HCT116 (cell line): ENCODE data around the gene CDKL1. TPM values are rescaled to one million over a fixed set of nuclear protein-coding genes. Genes with fewer than 3 reads are reported as not detected.

Experiments
- ATAC-seq: fragments of 200-7000 bp; cut with Tn5 transposase; 2 replicates; pipeline ENCODE4 v1.9.1; 2020; ENCODE audit warnings: mild to moderate bottlenecking, moderate library complexity
- BruUV-seq: library from RNA; stranded (reverse); fragments of 400-500 nt; replicated peaks from 2 replicates; lab custom pipeline; 2021; lab: Mats Ljungman, UMichigan
- CTCF ChIA-PET: fragments of 300-600 bp; sonication (Branson Sonifier 250); formaldehyde crosslinking; loops from one replicate; lab custom pipeline; 2021; ENCODE audit warnings: antibody characterized with exemption; lab: Charles Lee
- POLR2A ChIA-PET: fragments of 300-600, 350-600 bp; sonication (Branson Sonifier 250); formaldehyde crosslinking; loops from one replicate; lab custom pipeline; 2021; ENCODE audit warnings: antibody characterized with exemption; lab: Charles Lee
- RAD21 ChIA-PET, 2 experiments: fragments of 300-600 bp; sonication (Branson Sonifier 250); formaldehyde crosslinking; loops; one replicate each; lab custom pipeline; 2023; ENCODE audit warnings: low total read pairs in 2 of 2; ENCODE audit not compliant: uncharacterized antibody in 2 of 2, unreplicated experiment in 2 of 2, low non-redundant PET in 1 of 2; lab: Charles Lee
- DNase-seq: peaks from one replicate; pipeline ENCODE4 v3.0.0-alpha.2; 2010; ENCODE audit warnings: low read depth, low spot score
- H2AFZ ChIP-seq: fragments of 200-600 bp; shearing (Covaris generic), sonication (generic); 2 replicates; pipeline ENCODE4 v1.6.1; 2017; ENCODE audit warnings: low read depth, mixed run types, mixed read lengths, antibody characterized with exemption, low read length; ENCODE audit not compliant: poor library complexity, severe bottlenecking
- H3K27ac ChIP-seq: 2 replicates; pipeline ENCODE4 v1.5.1; 2012; ENCODE audit warnings: low read depth, low read length
- H3K27me3 ChIP-seq: fragments of 200-600 bp; sonication (generic); 2 replicates; pipeline ENCODE4 v1.6.1; 2016; ENCODE audit warnings: mixed run types, low read length, mixed read lengths; ENCODE audit not compliant: insufficient read depth
- H3K36me3 ChIP-seq, 2 experiments: fragments of 200-500 bp in 1 of 2; fragments of 200-600 bp in 1 of 2; sonication (Bioruptor generic) in 1 of 2; sonication (generic) in 1 of 2; 2 replicates each; pipeline versions ENCODE4 v1.5.1 to v1.6.1; 2014 to 2016; ENCODE audit warnings: low read length in 2 of 2, inconsistent platforms in 1 of 2, mixed read lengths in 1 of 2, mixed run types in 1 of 2; ENCODE audit not compliant: insufficient read depth in 2 of 2, control insufficient read depth in 1 of 2
- H3K4me1 ChIP-seq, 2 experiments: fragments of 200-600 bp in 1 of 2; sonication (generic) in 1 of 2; 2 replicates each; pipeline versions ENCODE4 v1.5.1 to v1.6.1; 2012 to 2017; ENCODE audit warnings: low read length in 2 of 2, inconsistent platforms in 1 of 2, mild to moderate bottlenecking in 1 of 2, mixed read lengths in 1 of 2, mixed run types in 1 of 2, moderate library complexity in 1 of 2; ENCODE audit not compliant: insufficient read depth in 2 of 2, control insufficient read depth in 1 of 2
- H3K4me2 ChIP-seq: fragments of 200-600 bp; sonication (generic); 2 replicates; pipeline ENCODE4 v1.6.1; 2017; ENCODE audit warnings: mixed run types, low read length, mixed read lengths
- H3K4me3 ChIP-seq, 2 experiments: fragments of 200-600 bp in 1 of 2; sonication (generic) in 1 of 2; replicated peaks in 1 of 2; 2 replicates each; pipeline ENCODE4 v1.5.1; 2011 to 2016; ENCODE audit warnings: low read length in 2 of 2, control low read depth in 1 of 2, low read depth in 1 of 2, mild to moderate bottlenecking in 1 of 2, mixed read lengths in 1 of 2, mixed run types in 1 of 2
- H3K79me2 ChIP-seq: fragments of 200-600 bp; sonication (generic); 2 replicates; pipeline ENCODE4 v1.6.1; 2017; ENCODE audit warnings: mild to moderate bottlenecking, mixed run types, low read length, moderate library complexity, mixed read lengths; ENCODE audit not compliant: insufficient read depth
- H3K9ac ChIP-seq: fragments of 200-600 bp; sonication (generic); 2 replicates; pipeline ENCODE4 v1.6.1; 2016; ENCODE audit warnings: low read length, mixed read lengths
- H3K9me2 ChIP-seq: fragments of 200-600 bp; sonication (generic), shearing (Covaris generic); 2 replicates; pipeline ENCODE4 v1.6.1; 2017; ENCODE audit warnings: mixed run types, mild to moderate bottlenecking, moderate library complexity; ENCODE audit not compliant: insufficient read depth
- H3K9me3 ChIP-seq, 2 experiments: fragments of 200-500 bp in 1 of 2; fragments of 200-600 bp in 1 of 2; sonication (Bioruptor generic) in 1 of 2; sonication (generic) in 1 of 2; 2 replicates each; pipeline ENCODE4 v1.6.1; 2014 to 2017; ENCODE audit warnings: low read length in 2 of 2, mixed read lengths in 2 of 2, inconsistent platforms in 1 of 2, low read depth in 1 of 2, mild to moderate bottlenecking in 1 of 2, mixed run types in 1 of 2, moderate library complexity in 1 of 2; ENCODE audit not compliant: control insufficient read depth in 1 of 2, insufficient read depth in 1 of 2
- H4K20me1 ChIP-seq: fragments of 200-600 bp; sonication (generic), shearing (Covaris generic); 2 replicates; pipeline ENCODE4 v1.6.1; 2017; ENCODE audit warnings: mixed run types, mild to moderate bottlenecking, moderate library complexity; ENCODE audit not compliant: insufficient read depth
- CBX3 ChIP-seq: IDR thresholded peaks from 2 replicates; pipeline ENCODE4 v1.6.1; 2012; ENCODE audit warnings: low read depth
- CEBPB ChIP-seq: IDR thresholded peaks from 2 replicates; pipeline ENCODE4 v1.6.1; 2012; ENCODE audit warnings: low read depth
- EGR1 ChIP-seq: IDR thresholded peaks from 2 replicates; pipeline ENCODE4 v1.6.1; 2012; ENCODE audit warnings: low read depth
- ELF1 ChIP-seq: IDR thresholded peaks from 2 replicates; pipeline ENCODE4 v1.6.1; 2012; ENCODE audit warnings: low read depth, borderline replicate concordance
- EZH2phosphoT487 ChIP-seq: fragments of 200-600 bp; IDR thresholded peaks from 2 replicates; pipeline ENCODE4 v1.6.1; 2018; ENCODE audit warnings: antibody characterized with exemption, borderline replicate concordance
- POLR2A ChIP-seq: IDR thresholded peaks from 2 replicates; pipeline ENCODE4 v1.7.0; 2011; ENCODE audit warnings: borderline replicate concordance; ENCODE audit not compliant: insufficient read depth, insufficient read length; ENCODE audit errors: extremely low read depth
- RAD21 ChIP-seq: IDR thresholded peaks from 2 replicates; pipeline ENCODE4 v1.6.1; 2012; ENCODE audit warnings: low read depth, mild to moderate bottlenecking
- SP1 ChIP-seq: IDR thresholded peaks from 2 replicates; pipeline ENCODE4 v1.6.1; 2012; ENCODE audit warnings: low read depth
- TCF7L2 ChIP-seq: IDR thresholded peaks from 2 replicates; pipeline ENCODE4 v1.7.0; 2011; ENCODE audit warnings: borderline replicate concordance, inconsistent platforms; ENCODE audit not compliant: insufficient read depth, insufficient read length; ENCODE audit errors: extremely low read depth
- YY1 ChIP-seq: IDR thresholded peaks from 2 replicates; pipeline ENCODE4 v1.6.1; 2011; ENCODE audit warnings: low read length, low read depth, moderate library complexity, mild to moderate bottlenecking; ENCODE audit not compliant: insufficient replicate concordance; ENCODE audit errors: extremely low read depth
- ZNF274 ChIP-seq: fragments of 200-500 bp; sonication (Bioruptor generic); IDR thresholded peaks from 2 replicates; pipeline ENCODE4 v1.6.1; 2014; ENCODE audit warnings: mild to moderate bottlenecking, low read depth, low read length, inconsistent platforms
- intact Hi-C: fragments of 100-400 bp; cut with micrococcal nuclease; formaldehyde crosslinking; loops from 2 replicates; pipeline ENCODE4 v1.10.0; 2022
- total RNA-seq: library from RNA; stranded (reverse); gene quantifications from one replicate; pipeline ENCODE4 v1.2.1, GENCODE V29; 2021; ENCODE audit not compliant: unreplicated experiment
- TF ChIP-seq, protein P1 (sequence below): IDR thresholded peaks from 2 replicates; pipeline ENCODE4 v1.6.1; 2011; ENCODE audit warnings: mild to moderate bottlenecking, low read length, moderate library complexity; ENCODE audit not compliant: insufficient replicate concordance; ENCODE audit errors: extremely low read depth
- TF ChIP-seq, protein P2 (sequence below): IDR thresholded peaks from 2 replicates; pipeline ENCODE4 v1.6.1; 2012; ENCODE audit warnings: low read depth

The CDKL1 gene
- total RNA-seq, 1 experiment from 2014 or later = 7.1 TPM

DNA sequence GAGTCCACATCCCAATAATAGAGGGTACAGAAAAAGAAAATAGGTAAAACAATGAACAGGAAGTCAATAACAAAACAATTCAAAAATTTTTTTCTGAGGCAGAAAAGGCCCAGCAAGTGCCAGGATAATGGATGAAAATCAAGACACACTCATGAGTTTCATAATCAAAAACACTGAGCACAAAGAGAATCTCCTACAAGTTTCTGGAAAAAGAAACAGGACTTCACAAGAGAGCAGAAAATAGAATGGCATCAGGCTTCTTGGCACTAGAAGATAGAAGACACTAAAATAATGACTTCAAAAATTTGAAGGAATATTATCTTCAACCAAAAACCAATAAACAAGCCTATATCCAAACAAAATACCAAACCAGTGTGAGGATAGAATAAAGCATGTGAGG lies 47.7 kb downstream of the CDKL1 start:
- no peaks in the 10 kb centered on the region for H3K79me2 ChIP-seq
- no peak for TF ChIP-seq ZNF274
- no peak for TF ChIP-seq EGR1
- TF ChIP-seq CBX3 = no peak
- no peak for TF ChIP-seq ELF1
- no peak for TF ChIP-seq CEBPB
- TF ChIP-seq, protein P1, sequence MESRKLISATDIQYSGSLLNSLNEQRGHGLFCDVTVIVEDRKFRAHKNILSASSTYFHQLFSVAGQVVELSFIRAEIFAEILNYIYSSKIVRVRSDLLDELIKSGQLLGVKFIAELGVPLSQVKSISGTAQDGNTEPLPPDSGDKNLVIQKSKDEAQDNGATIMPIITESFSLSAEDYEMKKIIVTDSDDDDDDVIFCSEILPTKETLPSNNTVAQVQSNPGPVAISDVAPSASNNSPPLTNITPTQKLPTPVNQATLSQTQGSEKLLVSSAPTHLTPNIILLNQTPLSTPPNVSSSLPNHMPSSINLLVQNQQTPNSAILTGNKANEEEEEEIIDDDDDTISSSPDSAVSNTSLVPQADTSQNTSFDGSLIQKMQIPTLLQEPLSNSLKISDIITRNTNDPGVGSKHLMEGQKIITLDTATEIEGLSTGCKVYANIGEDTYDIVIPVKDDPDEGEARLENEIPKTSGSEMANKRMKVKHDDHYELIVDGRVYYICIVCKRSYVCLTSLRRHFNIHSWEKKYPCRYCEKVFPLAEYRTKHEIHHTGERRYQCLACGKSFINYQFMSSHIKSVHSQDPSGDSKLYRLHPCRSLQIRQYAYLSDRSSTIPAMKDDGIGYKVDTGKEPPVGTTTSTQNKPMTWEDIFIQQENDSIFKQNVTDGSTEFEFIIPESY = no peak
- H3K9me2 ChIP-seq = no peaks in the 10 kb centered on the region
- ATAC-seq = no peak
- no peaks in the 10 kb centered on the region for H4K20me1 ChIP-seq
- no peak overlapping the region for H3K27ac ChIP-seq
- no peak overlapping the region for H2AFZ ChIP-seq
- ChIA-PET RAD21 (no interaction called here), CTCF (no interaction called here), POLR2A (no interaction called here)
- no peak overlapping the region for H3K9ac ChIP-seq
- peaks cover 0 to 10% of the 10 kb centered on the region in 2 experiments; a peak in 2 of 4 replicates for H3K4me1 ChIP-seq
- H3K27me3 ChIP-seq = no peaks in the 10 kb centered on the region
- H3K4me3 ChIP-seq = no peak overlapping the region
- H3K4me2 ChIP-seq = no peak overlapping the region
- H3K9me3 ChIP-seq = no peaks in the 10 kb centered on the region
- no peak for DNase-seq
- BruUV-seq = no TSS peak
- intact Hi-C loops = no loop called here
- H3K36me3 ChIP-seq = no peaks in the 10 kb centered on the region

DNA sequence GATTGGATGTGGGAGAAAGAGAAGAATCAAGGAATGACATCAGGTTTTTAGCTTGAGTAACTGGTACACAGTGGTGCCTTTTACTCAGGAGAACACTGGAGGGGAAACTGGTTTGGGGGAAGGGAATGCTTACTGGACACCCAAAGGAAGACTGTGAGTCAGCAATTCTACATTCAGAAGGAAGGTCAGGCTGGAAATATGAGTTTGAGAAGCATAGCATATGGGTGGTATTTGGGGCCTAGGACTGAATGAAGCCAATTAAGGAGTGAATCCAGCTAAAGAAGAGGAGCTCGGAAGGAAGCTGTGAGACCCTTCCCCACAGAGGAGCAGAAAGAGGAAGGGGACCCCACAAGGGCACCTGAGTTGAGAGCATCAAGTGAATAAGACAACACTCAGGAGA lies 49.2 kb downstream of the CDKL1 start:
- ChIA-PET RAD21 (no interaction called here), POLR2A (no interaction called here), CTCF (interaction anchor here (0.6 kb wide), 1 partner anchor 56 kb away, joined by 3 read pairs; no protein-coding TSS in a partner anchor)
- H2AFZ ChIP-seq = no peak overlapping the region
- peak overlapping the region; percentile 27 for H3K4me2 ChIP-seq
- H3K9ac ChIP-seq = no peak overlapping the region
- H3K79me2 ChIP-seq = no peaks in the 10 kb centered on the region
- no peak overlapping the region for H3K27ac ChIP-seq
- intact Hi-C loops = no loop called here
- H3K36me3 ChIP-seq = no peaks in the 10 kb centered on the region
- no peaks in the 10 kb centered on the region for H3K9me3 ChIP-seq
- DNase-seq (no peak), ATAC-seq (peak; percentile 54)
- H4K20me1 ChIP-seq = no peaks in the 10 kb centered on the region
- H3K9me2 ChIP-seq = no peaks in the 10 kb centered on the region
- H3K4me3 ChIP-seq = no peak overlapping the region
- BruUV-seq = no TSS peak
- peaks cover 0 to 10% of the 10 kb centered on the region in 2 experiments; a peak in 2 of 4 replicates for H3K4me1 ChIP-seq
- H3K27me3 ChIP-seq = no peaks in the 10 kb centered on the region
- TF ChIP-seq TCF7L2 (no peak), SP1 (no peak), POLR2A (no peak), EGR1 (no peak), EZH2phosphoT487 (no peak), YY1 (no peak), RAD21 (no peak)
- TF ChIP-seq, protein P1 = no peak
- TF ChIP-seq, protein P2, sequence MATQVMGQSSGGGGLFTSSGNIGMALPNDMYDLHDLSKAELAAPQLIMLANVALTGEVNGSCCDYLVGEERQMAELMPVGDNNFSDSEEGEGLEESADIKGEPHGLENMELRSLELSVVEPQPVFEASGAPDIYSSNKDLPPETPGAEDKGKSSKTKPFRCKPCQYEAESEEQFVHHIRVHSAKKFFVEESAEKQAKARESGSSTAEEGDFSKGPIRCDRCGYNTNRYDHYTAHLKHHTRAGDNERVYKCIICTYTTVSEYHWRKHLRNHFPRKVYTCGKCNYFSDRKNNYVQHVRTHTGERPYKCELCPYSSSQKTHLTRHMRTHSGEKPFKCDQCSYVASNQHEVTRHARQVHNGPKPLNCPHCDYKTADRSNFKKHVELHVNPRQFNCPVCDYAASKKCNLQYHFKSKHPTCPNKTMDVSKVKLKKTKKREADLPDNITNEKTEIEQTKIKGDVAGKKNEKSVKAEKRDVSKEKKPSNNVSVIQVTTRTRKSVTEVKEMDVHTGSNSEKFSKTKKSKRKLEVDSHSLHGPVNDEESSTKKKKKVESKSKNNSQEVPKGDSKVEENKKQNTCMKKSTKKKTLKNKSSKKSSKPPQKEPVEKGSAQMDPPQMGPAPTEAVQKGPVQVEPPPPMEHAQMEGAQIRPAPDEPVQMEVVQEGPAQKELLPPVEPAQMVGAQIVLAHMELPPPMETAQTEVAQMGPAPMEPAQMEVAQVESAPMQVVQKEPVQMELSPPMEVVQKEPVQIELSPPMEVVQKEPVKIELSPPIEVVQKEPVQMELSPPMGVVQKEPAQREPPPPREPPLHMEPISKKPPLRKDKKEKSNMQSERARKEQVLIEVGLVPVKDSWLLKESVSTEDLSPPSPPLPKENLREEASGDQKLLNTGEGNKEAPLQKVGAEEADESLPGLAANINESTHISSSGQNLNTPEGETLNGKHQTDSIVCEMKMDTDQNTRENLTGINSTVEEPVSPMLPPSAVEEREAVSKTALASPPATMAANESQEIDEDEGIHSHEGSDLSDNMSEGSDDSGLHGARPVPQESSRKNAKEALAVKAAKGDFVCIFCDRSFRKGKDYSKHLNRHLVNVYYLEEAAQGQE = no peak
